ENCODE measurements around the gene GNG11. TPM values are rescaled to one million over a fixed set of nuclear protein-coding genes. Genes with fewer than 3 reads are reported as not detected.

The GNG11 gene
- total and polyA plus RNA-seq, 2 of the 13 experiments (the other 11 are each of a cell fraction or from before 2014, with no cell fraction given) = not detected

GRCh38 chr7:93890464-93891068 lies 31.0 kb upstream of the GNG11 start, which contains the start of gene TFPI2 (continued):
- TF ChIP-seq CREBL2 (CRISPR knock-in tag; IDR thresholded peaks at IDR 0.05; ENCODE audit: borderline replicate concordance) = no peak
- TF ChIP-seq HOXA9 (CRISPR knock-in tag; IDR thresholded peaks at IDR 0.05; ENCODE audit: borderline replicate concordance) = no peak
- no peak for TF ChIP-seq ZFP41 (CRISPR knock-in tag; IDR thresholded peaks at IDR 0.05; ENCODE audit: borderline replicate concordance)
- no peak for TF ChIP-seq ZNF276 (CRISPR knock-in tag; IDR thresholded peaks at IDR 0.05; ENCODE audit: low read depth)
- no peak for TF ChIP-seq CBFB (CRISPR knock-in tag; IDR thresholded peaks at IDR 0.05)
- no peak for TF ChIP-seq ZSCAN5A (CRISPR knock-in tag; IDR thresholded peaks at IDR 0.05; ENCODE audit: borderline replicate concordance)
- no peak for TF ChIP-seq ZNF564 (CRISPR knock-in tag; IDR thresholded peaks at IDR 0.05)
- TF ChIP-seq SP140L (CRISPR knock-in tag; IDR thresholded peaks at IDR 0.05; ENCODE audit: borderline replicate concordance) = no peak
- TF ChIP-seq SOX5 (CRISPR knock-in tag; IDR thresholded peaks at IDR 0.05; ENCODE audit: borderline replicate concordance) = no peak
- TF ChIP-seq ZNF800 (CRISPR knock-in tag; IDR thresholded peaks at IDR 0.05) = peak; percentile 78; the same call in 1 of the 2 replicates
- TF ChIP-seq THRA (CRISPR knock-in tag; IDR thresholded peaks at IDR 0.05; ENCODE audit: borderline replicate concordance) = no peak
- TF ChIP-seq BCL3 (CRISPR knock-in tag; IDR thresholded peaks at IDR 0.05) = no peak
- no peak for TF ChIP-seq BATF2 (CRISPR knock-in tag; IDR thresholded peaks at IDR 0.05)
- TF ChIP-seq ZNF234 (CRISPR knock-in tag; conservative IDR thresholded peaks at IDR 0.05) = no peak
- TF ChIP-seq ZNF687 (CRISPR knock-in tag; IDR thresholded peaks at IDR 0.05) = 0 out of 2 replicates have a peak, but pooled peaks have one; percentile 15
